HT1080 (cell line): Measurements from ENCODE around the gene OR6C70. TPM values are rescaled to one million over a fixed set of nuclear protein-coding genes. Genes with fewer than 3 reads are reported as not detected.

Experiments used
- DNase-seq: peaks from one replicate; pipeline ENCODE4 v3.0.0-alpha.2; 2015; ENCODE audit warnings: low read depth
- total RNA-seq: library from RNA; depleted of rRNA; stranded (reverse); fragments of >200 nt; shearing (Covaris generic); gene quantifications from 2 replicates; pipeline ENCODE4 v1.2.3, GENCODE V29; 2014; rRNA removed

Gene OR6C70
- total RNA-seq, 1 experiment from 2014 or later = not detected

DNA sequence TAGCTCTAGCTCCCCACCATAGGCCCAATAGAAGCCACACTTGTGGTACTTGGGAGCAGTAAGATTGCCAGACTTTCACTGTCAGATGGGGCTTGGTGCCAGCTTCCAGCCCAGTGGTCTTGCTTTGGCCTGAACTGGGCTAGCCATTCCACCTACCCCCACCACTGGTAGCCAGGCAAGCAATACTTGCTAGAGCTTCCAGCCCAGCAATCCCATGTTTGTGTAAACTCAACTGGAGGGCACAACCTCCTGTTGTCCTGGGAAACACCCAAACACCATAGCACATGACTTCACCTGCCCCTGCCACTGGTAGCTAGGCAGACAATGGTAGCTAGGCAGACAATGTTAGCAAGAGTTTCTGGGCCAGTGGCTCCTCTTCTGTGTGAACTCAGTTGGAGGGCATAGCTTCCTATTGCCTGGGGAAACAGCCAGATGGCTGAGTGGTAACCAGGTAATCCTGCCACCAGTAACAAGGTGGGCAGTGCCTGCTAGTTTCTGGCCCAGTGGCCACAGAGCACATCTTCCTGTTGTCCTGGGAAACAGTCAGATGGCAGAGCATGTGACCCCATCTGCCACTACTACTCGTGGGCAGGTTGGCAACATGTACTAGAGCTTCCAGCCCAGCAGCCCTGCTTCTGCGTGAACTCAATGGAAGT lies 49.5 kb downstream of the OR6C70 start:
- no peak for DNase-seq

Other genes starting within 250 kb of the OR6C70 start
- not detected in 2 replicates for gene OR10A7, start 249.1 kb downstream of the OR6C70 start, total RNA-seq
- not detected in 2 replicates for gene OR6C74, start 225.5 kb downstream of the OR6C70 start, total RNA-seq
- not detected in 2 replicates for gene OR6C6, start 173.6 kb downstream of the OR6C70 start, total RNA-seq
- not detected in 2 replicates for gene OR6C1, start 155.8 kb downstream of the OR6C70 start, total RNA-seq
- gene OR6C3, start 139.4 kb downstream of the OR6C70 start, total RNA-seq = not detected in 2 replicates
- gene OR6C75, start 107.2 kb downstream of the OR6C70 start, total RNA-seq = not detected in 2 replicates
- not detected in 2 replicates for gene OR6C65, start 69.6 kb downstream of the OR6C70 start, total RNA-seq
- gene OR6C76, start 43.9 kb downstream of the OR6C70 start, total RNA-seq = not detected in 2 replicates
- gene OR6C2, start 26.1 kb downstream of the OR6C70 start, total RNA-seq = not detected in 2 replicates
- not detected in 2 replicates for gene OR6C68, start 22.2 kb upstream of the OR6C70 start, total RNA-seq
- gene OR6C4, start 79.5 kb upstream of the OR6C70 start, total RNA-seq = not detected in 2 replicates
- gene OR2AP1, start 102.3 kb upstream of the OR6C70 start, total RNA-seq = not detected in 2 replicates
- not detected in 2 replicates for gene OR10P1, start 166.8 kb upstream of the OR6C70 start, total RNA-seq
- gene ITGA7, start 237.8 kb upstream of the OR6C70 start, total RNA-seq = 1.3 and 1.4 TPM in 2 replicates
- gene BLOC1S1, start 245.9 kb upstream of the OR6C70 start, total RNA-seq = 105 and 121 TPM in 2 replicates